ENCODE measurements around the gene TENM3. TPM values are rescaled to one million over a fixed set of nuclear protein-coding genes. Genes with fewer than 3 reads are reported as not detected.

TENM3 gene
- total RNA-seq, 1 experiment from 2014 or later = 0.87 TPM

DNA sequence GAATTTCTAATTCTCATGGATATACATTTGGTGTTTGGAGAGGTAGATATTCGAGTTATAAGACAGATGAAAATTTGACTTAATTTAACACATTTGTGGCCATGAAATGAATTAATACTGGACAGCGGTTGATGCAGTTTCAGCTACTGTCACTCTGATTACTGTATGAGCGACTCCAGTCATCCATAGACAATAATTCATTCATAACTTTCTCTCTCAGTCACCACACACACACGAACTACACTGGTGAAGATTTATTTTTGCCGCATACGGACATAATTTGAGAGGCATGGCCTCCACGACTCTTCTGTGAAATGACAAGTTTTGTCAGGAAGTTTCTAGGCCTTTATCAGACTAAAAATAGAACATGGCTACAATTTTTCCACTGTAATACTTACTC lies 177.0 kb downstream of the TENM3 start:
- Histone ChIP-seq H3K4me3 (ENCODE audit: low read length) (no peak overlapping the region), H2AFZ (ENCODE audit: low read length) (no peak overlapping the region), H3K36me3 (ENCODE audit: low read depth, low read length) (no peaks in the 10 kb centered on the region), H3K9ac (ENCODE audit: low read length) (no peak overlapping the region), H4K20me1 (ENCODE audit: low read length) (no peaks in the 10 kb centered on the region), H3K27ac (ENCODE audit: low read length) (no peak overlapping the region), H3K9me2 (replicated peaks; ENCODE audit: low read length) (no peaks in the 10 kb centered on the region), H3K4me1 (ENCODE audit: insufficient read depth, low read length) (no peaks in the 10 kb centered on the region), H3K9me3 (ENCODE audit: low read length) (no peaks in the 10 kb centered on the region), H3K79me2 (ENCODE audit: low read length) (no peaks in the 10 kb centered on the region), H3F3A (ENCODE audit: low read length, unreplicated experiment) (no peaks in the 10 kb centered on the region), H3K4me2 (ENCODE audit: low read length) (no peak overlapping the region), H3K27me3 (ENCODE audit: low read length) (no peaks in the 10 kb centered on the region)
- DNase-seq (no peak), ATAC-seq (no peak)
- intact Hi-C loops (cut with micrococcal nuclease) = no loop called here
- TF ChIP-seq EZH2phosphoT487 (IDR thresholded peaks at IDR 0.05; ENCODE audit: borderline replicate concordance, low read length) (no peak), EZH2 (IDR thresholded peaks at IDR 0.05; ENCODE audit: low read length, unreplicated experiment) (no peak)
- TF ChIP-seq, protein P1, sequence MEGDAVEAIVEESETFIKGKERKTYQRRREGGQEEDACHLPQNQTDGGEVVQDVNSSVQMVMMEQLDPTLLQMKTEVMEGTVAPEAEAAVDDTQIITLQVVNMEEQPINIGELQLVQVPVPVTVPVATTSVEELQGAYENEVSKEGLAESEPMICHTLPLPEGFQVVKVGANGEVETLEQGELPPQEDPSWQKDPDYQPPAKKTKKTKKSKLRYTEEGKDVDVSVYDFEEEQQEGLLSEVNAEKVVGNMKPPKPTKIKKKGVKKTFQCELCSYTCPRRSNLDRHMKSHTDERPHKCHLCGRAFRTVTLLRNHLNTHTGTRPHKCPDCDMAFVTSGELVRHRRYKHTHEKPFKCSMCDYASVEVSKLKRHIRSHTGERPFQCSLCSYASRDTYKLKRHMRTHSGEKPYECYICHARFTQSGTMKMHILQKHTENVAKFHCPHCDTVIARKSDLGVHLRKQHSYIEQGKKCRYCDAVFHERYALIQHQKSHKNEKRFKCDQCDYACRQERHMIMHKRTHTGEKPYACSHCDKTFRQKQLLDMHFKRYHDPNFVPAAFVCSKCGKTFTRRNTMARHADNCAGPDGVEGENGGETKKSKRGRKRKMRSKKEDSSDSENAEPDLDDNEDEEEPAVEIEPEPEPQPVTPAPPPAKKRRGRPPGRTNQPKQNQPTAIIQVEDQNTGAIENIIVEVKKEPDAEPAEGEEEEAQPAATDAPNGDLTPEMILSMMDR (conservative IDR thresholded peaks at IDR 0.05; ENCODE audit: low read depth, low read length) = no peak
- no TSS peak for BruUV-seq (replicated peaks)
- POLR2A ChIA-PET (ENCODE audit: unreplicated experiment) = no interaction called here
- CTCF ChIA-PET = no interaction called here

DNA sequence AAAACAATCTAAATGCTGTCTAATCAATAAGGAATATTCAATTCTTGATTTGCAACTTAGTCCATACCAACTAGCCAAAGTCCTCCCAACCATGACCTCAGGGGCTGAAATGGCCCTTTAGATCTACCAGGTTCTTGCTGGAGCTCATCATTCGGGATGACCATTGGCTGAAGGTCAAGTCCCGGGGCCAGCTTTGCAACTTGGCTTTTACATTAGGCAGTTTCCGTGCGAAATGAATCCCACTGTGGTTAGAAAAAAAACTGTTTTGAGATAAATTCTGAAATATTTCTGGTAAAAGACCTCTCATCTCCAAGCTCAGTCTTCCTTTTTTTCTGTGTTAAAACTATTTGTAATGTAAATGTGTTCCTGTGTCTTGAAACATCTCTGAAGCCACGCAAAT lies 178.6 kb downstream of the TENM3 start:
- CTCF ChIA-PET = no interaction called here
- Histone ChIP-seq H3K9me2 (replicated peaks; ENCODE audit: low read length) (no peaks in the 10 kb centered on the region), H4K20me1 (ENCODE audit: low read length) (no peaks in the 10 kb centered on the region), H3K4me2 (ENCODE audit: low read length) (no peak overlapping the region), H3K79me2 (ENCODE audit: low read length) (no peaks in the 10 kb centered on the region), H3F3A (ENCODE audit: low read length, unreplicated experiment) (no peaks in the 10 kb centered on the region), H3K9ac (ENCODE audit: low read length) (no peak overlapping the region), H3K27me3 (ENCODE audit: low read length) (no peaks in the 10 kb centered on the region), H3K36me3 (ENCODE audit: low read depth, low read length) (no peaks in the 10 kb centered on the region), H3K4me3 (ENCODE audit: low read length) (no peak overlapping the region), H3K9me3 (ENCODE audit: low read length) (no peaks in the 10 kb centered on the region), H2AFZ (ENCODE audit: low read length) (no peak overlapping the region), H3K4me1 (ENCODE audit: insufficient read depth, low read length) (no peaks in the 10 kb centered on the region), H3K27ac (ENCODE audit: low read length) (no peak overlapping the region)
- no peak for DNase-seq
- intact Hi-C loops (cut with micrococcal nuclease) = no loop called here
- ATAC-seq = no peak
- TF ChIP-seq, protein P1 (conservative IDR thresholded peaks at IDR 0.05; ENCODE audit: low read depth, low read length) = no peak
- TF ChIP-seq EZH2phosphoT487 (IDR thresholded peaks at IDR 0.05; ENCODE audit: borderline replicate concordance, low read length) (no peak), EZH2 (IDR thresholded peaks at IDR 0.05; ENCODE audit: low read length, unreplicated experiment) (no peak)
- no TSS peak for BruUV-seq (replicated peaks)
- POLR2A ChIA-PET (ENCODE audit: unreplicated experiment) = no interaction called here

DNA sequence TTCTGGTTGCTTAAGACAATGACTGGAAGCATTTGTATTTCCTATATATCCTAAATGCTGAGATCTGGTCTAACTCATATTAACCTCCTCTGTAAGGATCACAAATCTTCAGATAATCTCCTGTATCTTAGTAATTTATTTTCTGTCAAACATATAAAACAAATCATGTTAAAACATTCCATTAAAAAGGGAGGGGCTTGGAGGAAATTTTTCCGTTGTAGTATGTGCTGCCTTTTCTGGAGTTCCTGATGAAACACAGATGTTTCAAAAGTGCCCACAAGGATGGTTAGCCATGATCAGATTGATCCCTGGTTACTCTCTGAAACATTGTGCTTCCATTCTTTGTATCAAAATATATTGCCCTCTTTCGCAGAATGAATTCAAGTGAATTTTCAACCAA lies 182.1 kb downstream of the TENM3 start:
- no peak overlapping the region for H3K9ac ChIP-seq (ENCODE audit: low read length)
- DNase-seq (no peak), ATAC-seq (no peak)
- no peaks in the 10 kb centered on the region for H3F3A ChIP-seq (ENCODE audit: low read length, unreplicated experiment)
- ChIA-PET CTCF (no interaction called here), POLR2A (ENCODE audit: unreplicated experiment) (no interaction called here)
- TF ChIP-seq EZH2phosphoT487 (IDR thresholded peaks at IDR 0.05; ENCODE audit: borderline replicate concordance, low read length) = no peak
- H4K20me1 ChIP-seq (ENCODE audit: low read length) = no peaks in the 10 kb centered on the region
- no peak overlapping the region for H3K27ac ChIP-seq (ENCODE audit: low read length)
- H3K27me3 ChIP-seq (ENCODE audit: low read length) = no peaks in the 10 kb centered on the region
- BruUV-seq (replicated peaks) = no TSS peak
- no peak overlapping the region for H3K4me2 ChIP-seq (ENCODE audit: low read length)
- H3K4me1 ChIP-seq (ENCODE audit: insufficient read depth, low read length) = no peaks in the 10 kb centered on the region
- no peaks in the 10 kb centered on the region for H3K9me2 ChIP-seq (replicated peaks; ENCODE audit: low read length)
- no peak overlapping the region for H2AFZ ChIP-seq (ENCODE audit: low read length)
- intact Hi-C loops (cut with micrococcal nuclease) = no loop called here
- H3K36me3 ChIP-seq (ENCODE audit: low read depth, low read length) = no peaks in the 10 kb centered on the region
- no peaks in the 10 kb centered on the region for H3K79me2 ChIP-seq (ENCODE audit: low read length)
- H3K4me3 ChIP-seq (ENCODE audit: low read length) = no peak overlapping the region
- H3K9me3 ChIP-seq (ENCODE audit: low read length) = no peaks in the 10 kb centered on the region
